Measurements from ENCODE around the gene PTPRJ. TPM values are rescaled to one million over a fixed set of nuclear protein-coding genes. Genes with fewer than 3 reads are reported as not detected.
A peak's percentile ranks its signal among the peaks of the same experiment; 100 is the strongest.

PTPRJ gene
- total RNA-seq, 1 donor from 2014 or later, result 6.3 TPM

DNA sequence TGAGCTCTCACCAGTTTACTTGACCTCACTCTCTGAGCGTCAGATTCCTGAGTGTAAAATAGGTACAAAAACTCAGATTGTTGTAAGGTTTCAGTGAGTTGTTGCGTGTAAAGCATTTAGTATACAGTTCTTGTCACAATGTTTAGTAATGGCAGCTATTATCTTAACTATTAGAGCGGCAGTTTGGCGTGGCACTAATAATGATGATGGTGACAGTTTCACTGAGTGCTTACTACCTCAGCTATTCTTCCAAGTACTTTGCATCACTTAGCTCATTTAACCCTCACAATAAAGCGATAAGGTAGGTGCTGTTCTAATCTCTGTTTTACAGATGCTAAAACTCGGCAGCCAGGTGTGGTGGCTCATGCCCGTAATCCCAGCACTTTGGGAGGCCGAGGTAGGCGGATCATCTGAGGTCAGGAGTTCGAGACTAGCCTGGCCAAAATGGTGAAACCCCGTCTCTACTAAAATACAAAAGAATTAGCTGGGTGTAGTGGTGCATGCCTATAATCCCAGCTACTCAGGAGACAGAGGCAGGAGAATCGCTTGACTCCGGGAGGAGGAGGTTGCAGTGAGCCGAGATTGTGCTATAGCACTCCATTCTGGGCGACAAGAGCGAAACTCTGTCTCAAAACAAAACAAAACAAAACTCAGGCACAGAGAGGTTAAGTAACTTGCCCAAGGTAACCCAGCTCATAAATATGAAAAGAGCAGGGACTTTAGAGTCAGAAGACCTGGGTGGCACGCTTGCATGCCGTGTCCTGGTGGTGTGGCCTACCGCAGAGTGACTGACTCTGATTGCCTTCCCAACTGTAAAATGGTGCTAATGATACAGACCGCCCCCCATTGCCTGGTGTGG is 76.2 kb downstream of the PTPRJ start:
- Histone ChIP-seq H3K36me3 (ENCODE audit: control insufficient read depth in 3 of 3, insufficient read depth in 3 of 3, low read length in 3 of 3) (no peaks in the 10 kb centered on the region), H3K27me3 (ENCODE audit: control insufficient read depth in 3 of 3, insufficient read depth in 3 of 3, low read length in 3 of 3) (no peaks in the 10 kb centered on the region), H3K4me3 (ENCODE audit: low read length in 3 of 3) (no peak overlapping the region), H3K9ac (ENCODE audit: low read depth in 1 of 3, low read length in 3 of 3) (no peak overlapping the region), H3K27ac (ENCODE audit: low read depth, low read length) (no peak overlapping the region), H3K9me3 (ENCODE audit: control insufficient read depth in 3 of 3, low read length in 3 of 3) (no peaks in the 10 kb centered on the region), H3K4me1 (ENCODE audit: control insufficient read depth in 3 of 3, insufficient read depth in 3 of 3, low read length in 3 of 3) (peaks cover 3 to 7% (median 3%) of the 10 kb centered on the region in 3 donors)

DNA sequence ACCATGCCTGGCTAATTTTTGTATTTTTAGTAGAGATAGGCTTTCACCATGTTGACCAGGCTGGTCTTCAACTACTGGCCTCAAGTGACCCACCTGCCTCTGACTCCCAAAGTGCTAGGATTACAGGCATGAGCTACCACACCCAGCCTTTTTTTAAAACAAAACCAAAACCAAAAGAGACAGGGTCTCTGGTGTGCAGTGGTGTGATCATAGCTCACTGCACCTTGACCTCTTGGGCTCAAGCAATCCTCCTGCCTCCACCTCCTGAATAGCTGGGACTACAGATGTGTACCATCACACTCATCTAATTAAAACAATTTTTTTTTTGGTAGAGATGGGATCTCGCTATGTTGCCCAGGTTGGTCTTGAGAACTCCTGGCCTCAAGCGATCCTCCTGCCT is 77.7 kb downstream of the PTPRJ start:
- Histone ChIP-seq H3K4me1 (ENCODE audit: control insufficient read depth in 3 of 3, insufficient read depth in 3 of 3, low read length in 3 of 3) (peaks cover 3 to 6% (median 3%) of the 10 kb centered on the region in 3 donors), H3K9ac (ENCODE audit: low read depth in 1 of 3, low read length in 3 of 3) (no peak overlapping the region), H3K27me3 (ENCODE audit: control insufficient read depth in 3 of 3, insufficient read depth in 3 of 3, low read length in 3 of 3) (no peaks in the 10 kb centered on the region), H3K36me3 (ENCODE audit: control insufficient read depth in 3 of 3, insufficient read depth in 3 of 3, low read length in 3 of 3) (no peaks in the 10 kb centered on the region), H3K27ac (ENCODE audit: low read depth, low read length) (no peak overlapping the region), H3K4me3 (ENCODE audit: low read length in 3 of 3) (no peak overlapping the region), H3K9me3 (ENCODE audit: control insufficient read depth in 3 of 3, low read length in 3 of 3) (no peaks in the 10 kb centered on the region)

DNA sequence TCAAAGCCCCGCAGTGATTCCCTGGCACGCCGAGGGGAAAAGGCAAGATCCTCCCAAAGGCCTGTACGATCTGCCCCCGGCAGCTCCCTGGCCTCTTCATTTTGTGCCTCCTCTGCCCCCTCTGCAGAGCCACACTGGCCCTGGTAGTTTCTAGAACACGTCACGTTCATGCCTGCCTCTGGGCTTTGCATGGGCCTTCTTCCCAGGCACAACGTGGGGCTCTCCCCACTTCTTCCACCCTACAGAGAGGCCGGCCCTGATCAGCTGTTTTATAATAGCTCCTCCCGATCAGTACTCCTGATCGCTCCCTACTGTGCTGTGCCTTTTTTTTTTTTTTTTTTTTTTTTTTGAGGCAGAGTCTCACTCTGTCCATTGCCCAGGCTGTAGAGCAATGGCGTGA is 78.4 kb downstream of the PTPRJ start:
- no peak overlapping the region for H3K27ac ChIP-seq (ENCODE audit: low read depth, low read length)
- peaks cover 8 to 11% (median 10%) of the 10 kb centered on the region in 3 donors for H3K4me1 ChIP-seq (ENCODE audit: control insufficient read depth in 3 of 3, insufficient read depth in 3 of 3, low read length in 3 of 3)
- no peaks in the 10 kb centered on the region for H3K9me3 ChIP-seq (ENCODE audit: control insufficient read depth in 3 of 3, low read length in 3 of 3)

DNA sequence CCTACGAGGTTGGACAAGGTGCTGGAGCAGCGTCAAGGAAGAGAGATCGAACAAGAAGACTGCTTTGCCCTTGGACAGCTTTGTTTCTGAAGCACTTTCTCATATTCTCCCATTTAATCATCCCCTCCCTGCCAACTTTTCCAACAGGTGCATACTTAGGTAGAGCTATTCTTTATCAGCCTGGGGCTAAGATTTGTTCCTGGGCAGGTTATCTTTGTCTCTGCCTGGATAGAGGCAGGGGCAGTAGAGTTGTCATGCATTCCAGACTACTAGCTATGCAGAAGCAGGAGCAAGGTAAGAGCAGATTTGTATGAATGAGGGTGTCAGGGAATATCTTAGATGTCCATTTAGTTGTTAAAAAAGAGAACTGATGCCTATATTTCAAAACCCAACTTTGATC is 82.3 kb downstream of the PTPRJ start:
- H3K27ac ChIP-seq (ENCODE audit: low read depth, low read length), result no peak overlapping the region
- H3K36me3 ChIP-seq (ENCODE audit: control insufficient read depth in 3 of 3, insufficient read depth in 3 of 3, low read length in 3 of 3), result no peaks in the 10 kb centered on the region
- H3K27me3 ChIP-seq (ENCODE audit: control insufficient read depth in 3 of 3, insufficient read depth in 3 of 3, low read length in 3 of 3), result no peaks in the 10 kb centered on the region
- no peak overlapping the region for H3K4me3 ChIP-seq (ENCODE audit: low read length in 3 of 3)
- H3K9ac ChIP-seq (ENCODE audit: low read depth in 1 of 3, low read length in 3 of 3), result no peak overlapping the region
- H3K9me3 ChIP-seq (ENCODE audit: control insufficient read depth in 3 of 3, low read length in 3 of 3), result no peaks in the 10 kb centered on the region
- H3K4me1 ChIP-seq (ENCODE audit: control insufficient read depth in 3 of 3, insufficient read depth in 3 of 3, low read length in 3 of 3), result peaks cover 13 to 22% (median 17%) of the 10 kb centered on the region in 3 donors

More for the DNA sequence above, 78.4 kb downstream of the PTPRJ start:
- H3K4me3 ChIP-seq (ENCODE audit: low read length in 3 of 3), result no peak overlapping the region
- H3K27me3 ChIP-seq (ENCODE audit: control insufficient read depth in 3 of 3, insufficient read depth in 3 of 3, low read length in 3 of 3), result no peaks in the 10 kb centered on the region
- H3K36me3 ChIP-seq (ENCODE audit: control insufficient read depth in 3 of 3, insufficient read depth in 3 of 3, low read length in 3 of 3), result no peaks in the 10 kb centered on the region
- H3K9ac ChIP-seq (ENCODE audit: low read depth in 1 of 3, low read length in 3 of 3), result no peak overlapping the region

DNA sequence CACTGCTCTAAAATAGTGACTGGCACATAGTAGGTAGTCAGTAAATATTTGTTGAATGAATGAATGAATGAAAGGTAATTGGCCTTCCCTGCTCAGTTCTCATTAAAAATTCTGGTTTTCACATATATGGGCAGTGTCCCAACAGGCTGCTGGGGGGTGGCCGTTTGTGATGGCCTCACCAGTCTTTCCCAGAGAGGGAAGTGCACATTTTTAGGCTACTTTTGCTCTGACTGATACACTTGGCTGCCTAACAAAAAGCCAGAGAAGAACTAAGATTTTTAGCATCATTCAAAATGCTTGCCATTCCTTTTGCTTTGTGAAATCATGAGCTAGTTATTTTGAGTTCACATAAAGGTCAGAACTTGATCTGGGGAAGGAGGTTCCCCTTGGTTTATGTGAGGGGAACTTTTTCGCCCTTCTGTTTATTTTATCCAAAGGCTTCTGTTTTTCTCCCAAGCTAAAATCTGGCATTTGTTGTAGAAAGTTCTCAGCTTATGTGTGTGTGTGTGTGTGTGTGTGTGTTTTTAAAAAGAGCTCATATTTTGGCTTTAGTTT is 83.1 kb downstream of the PTPRJ start:
- Histone ChIP-seq H3K27me3 (ENCODE audit: control insufficient read depth in 3 of 3, insufficient read depth in 3 of 3, low read length in 3 of 3) (no peaks in the 10 kb centered on the region), H3K4me1 (ENCODE audit: control insufficient read depth in 3 of 3, insufficient read depth in 3 of 3, low read length in 3 of 3) (peaks cover 13 to 23% (median 17%) of the 10 kb centered on the region in 3 donors), H3K27ac (ENCODE audit: low read depth, low read length) (peak overlapping the region; percentile 55), H3K9ac (ENCODE audit: low read depth in 1 of 3, low read length in 3 of 3) (peak overlapping the region in 1 of 3 donors; percentile 66), H3K9me3 (ENCODE audit: control insufficient read depth in 3 of 3, low read length in 3 of 3) (no peaks in the 10 kb centered on the region), H3K4me3 (ENCODE audit: low read length in 3 of 3) (no peak overlapping the region), H3K36me3 (ENCODE audit: control insufficient read depth in 3 of 3, insufficient read depth in 3 of 3, low read length in 3 of 3) (no peaks in the 10 kb centered on the region)

DNA sequence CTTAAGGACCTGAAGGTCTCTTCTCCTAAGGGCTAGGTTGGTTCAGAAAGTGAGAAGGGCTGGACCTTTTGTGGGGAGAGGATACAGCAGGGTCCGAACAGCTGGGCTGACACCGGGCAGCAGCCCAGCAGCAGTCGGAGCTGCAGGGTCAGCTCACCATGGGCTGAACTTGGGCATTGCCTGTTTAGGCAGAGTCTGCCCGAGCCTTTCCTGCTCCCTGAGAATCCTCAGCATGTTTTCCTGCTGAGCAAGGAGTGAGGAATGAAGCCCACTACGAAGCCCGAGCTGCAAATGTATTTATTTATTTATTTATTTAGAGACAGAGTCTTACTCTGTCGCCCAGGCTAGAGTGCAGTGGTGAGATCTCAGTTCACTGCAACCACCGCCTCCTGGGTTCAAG is 83.9 kb downstream of the PTPRJ start:
- H3K4me1 ChIP-seq (ENCODE audit: control insufficient read depth in 3 of 3, insufficient read depth in 3 of 3, low read length in 3 of 3), result peaks cover 13 to 23% (median 17%) of the 10 kb centered on the region in 3 donors
- no peak overlapping the region for H3K4me3 ChIP-seq (ENCODE audit: low read length in 3 of 3)
- no peaks in the 10 kb centered on the region for H3K27me3 ChIP-seq (ENCODE audit: control insufficient read depth in 3 of 3, insufficient read depth in 3 of 3, low read length in 3 of 3)
- peak overlapping the region; percentile 55 for H3K27ac ChIP-seq (ENCODE audit: low read depth, low read length)
- H3K9ac ChIP-seq (ENCODE audit: low read depth in 1 of 3, low read length in 3 of 3), result peak overlapping the region in 2 of 3 donors; percentile 14 to 66
- H3K36me3 ChIP-seq (ENCODE audit: control insufficient read depth in 3 of 3, insufficient read depth in 3 of 3, low read length in 3 of 3), result no peaks in the 10 kb centered on the region
- H3K9me3 ChIP-seq (ENCODE audit: control insufficient read depth in 3 of 3, low read length in 3 of 3), result no peaks in the 10 kb centered on the region

DNA sequence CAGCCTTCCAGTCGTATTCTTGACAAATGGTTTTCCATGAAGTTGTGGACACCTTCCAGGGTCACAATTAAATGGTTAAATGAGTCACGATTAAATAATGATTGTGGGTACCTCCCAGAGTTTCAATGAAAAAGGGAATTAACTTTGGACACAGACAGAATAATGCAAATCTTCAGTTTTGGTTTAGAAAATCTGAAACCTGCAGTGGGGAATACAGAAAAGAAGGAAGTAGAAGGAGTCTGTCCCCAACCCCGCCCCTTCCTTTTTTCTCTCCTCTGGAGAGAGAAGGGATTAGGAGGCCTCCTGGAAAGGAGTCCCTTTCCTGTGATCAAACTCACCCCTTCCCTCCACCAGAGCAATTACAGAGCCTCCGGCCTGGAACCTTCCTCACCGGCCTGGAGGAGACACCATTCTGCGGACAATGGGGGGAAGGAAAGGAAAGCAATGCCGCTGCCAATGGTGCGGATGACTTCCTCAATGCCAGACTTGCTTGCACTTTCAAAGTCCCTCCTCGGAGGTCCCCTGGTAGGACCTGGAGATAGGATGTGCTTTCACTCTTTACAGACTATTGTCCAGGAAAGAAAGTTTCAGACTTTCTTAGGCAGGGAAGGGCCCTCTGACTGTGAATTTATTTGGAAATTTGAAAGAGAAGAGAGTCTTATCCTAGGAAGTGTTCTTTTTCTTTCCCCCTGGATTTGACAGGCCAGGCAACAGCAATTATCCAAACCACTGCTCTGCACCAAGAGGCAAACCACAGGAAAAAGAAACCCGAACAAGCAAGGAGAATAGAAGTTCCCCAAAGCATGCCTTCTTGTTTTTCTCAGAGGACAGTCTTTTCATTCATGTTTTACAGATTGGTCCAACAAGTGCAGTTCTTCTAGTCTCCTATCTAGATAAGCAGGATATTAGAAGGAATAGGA is 86.8 kb downstream of the PTPRJ start:
- Histone ChIP-seq H3K27ac (ENCODE audit: low read depth, low read length) (no peak overlapping the region), H3K9ac (ENCODE audit: low read depth in 1 of 3, low read length in 3 of 3) (no peak overlapping the region), H3K4me3 (ENCODE audit: low read length in 3 of 3) (peak overlapping the region in 1 of 3 donors; percentile 23), H3K9me3 (ENCODE audit: control insufficient read depth in 3 of 3, low read length in 3 of 3) (no peaks in the 10 kb centered on the region), H3K36me3 (ENCODE audit: control insufficient read depth in 3 of 3, insufficient read depth in 3 of 3, low read length in 3 of 3) (no peaks in the 10 kb centered on the region), H3K27me3 (ENCODE audit: control insufficient read depth in 3 of 3, insufficient read depth in 3 of 3, low read length in 3 of 3) (no peaks in the 10 kb centered on the region), H3K4me1 (ENCODE audit: control insufficient read depth in 3 of 3, insufficient read depth in 3 of 3, low read length in 3 of 3) (peaks cover 10 to 23% (median 13%) of the 10 kb centered on the region in 3 donors)

DNA sequence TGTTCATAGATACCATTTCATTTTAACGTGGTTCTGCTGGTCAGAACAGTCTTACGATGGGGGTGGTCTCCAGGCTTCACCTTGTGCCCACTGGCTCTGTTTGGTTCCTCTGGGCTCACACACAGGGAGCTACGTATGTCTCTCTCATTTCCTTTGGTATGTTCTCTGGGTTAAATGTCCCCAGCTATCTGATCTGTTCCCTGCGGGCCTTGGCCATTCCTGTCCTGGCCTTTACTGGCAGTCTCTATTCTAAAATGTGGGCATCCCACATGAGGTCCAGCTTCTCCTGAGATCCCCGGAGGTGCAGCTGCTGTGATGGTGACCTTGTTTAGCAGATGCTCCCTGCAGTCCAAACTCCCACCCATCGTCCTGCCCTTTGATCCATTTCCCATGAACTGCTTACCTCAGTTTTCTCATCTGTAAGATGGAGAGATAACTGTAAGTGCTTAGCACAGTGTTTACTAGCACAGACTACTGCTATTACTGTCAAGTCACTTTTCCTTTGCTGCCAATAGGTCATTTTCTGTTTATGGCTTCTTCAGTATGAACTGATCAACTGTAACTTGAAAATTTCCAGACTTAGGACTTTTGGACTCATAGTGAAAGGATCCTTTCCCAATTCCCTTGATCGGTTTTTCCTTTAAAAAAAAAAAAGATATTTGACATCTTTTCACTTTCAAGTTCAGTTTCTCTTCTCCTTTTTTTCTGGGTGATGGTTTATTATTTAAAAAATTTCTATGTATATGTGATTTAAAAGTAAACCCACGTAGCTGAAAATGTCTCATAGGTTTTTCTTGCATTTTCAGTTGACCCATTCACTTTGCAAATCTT is 92.9 kb downstream of the PTPRJ start:
- Histone ChIP-seq H3K36me3 (ENCODE audit: control insufficient read depth in 3 of 3, insufficient read depth in 3 of 3, low read length in 3 of 3) (no peaks in the 10 kb centered on the region), H3K4me1 (ENCODE audit: control insufficient read depth in 3 of 3, insufficient read depth in 3 of 3, low read length in 3 of 3) (no peaks in the 10 kb centered on the region), H3K27ac (ENCODE audit: low read depth, low read length) (no peak overlapping the region), H3K9me3 (ENCODE audit: control insufficient read depth in 3 of 3, low read length in 3 of 3) (no peaks in the 10 kb centered on the region), H3K27me3 (ENCODE audit: control insufficient read depth in 3 of 3, insufficient read depth in 3 of 3, low read length in 3 of 3) (no peaks in the 10 kb centered on the region), H3K9ac (ENCODE audit: low read depth in 1 of 3, low read length in 3 of 3) (no peak overlapping the region), H3K4me3 (ENCODE audit: low read length in 3 of 3) (no peak overlapping the region)

DNA sequence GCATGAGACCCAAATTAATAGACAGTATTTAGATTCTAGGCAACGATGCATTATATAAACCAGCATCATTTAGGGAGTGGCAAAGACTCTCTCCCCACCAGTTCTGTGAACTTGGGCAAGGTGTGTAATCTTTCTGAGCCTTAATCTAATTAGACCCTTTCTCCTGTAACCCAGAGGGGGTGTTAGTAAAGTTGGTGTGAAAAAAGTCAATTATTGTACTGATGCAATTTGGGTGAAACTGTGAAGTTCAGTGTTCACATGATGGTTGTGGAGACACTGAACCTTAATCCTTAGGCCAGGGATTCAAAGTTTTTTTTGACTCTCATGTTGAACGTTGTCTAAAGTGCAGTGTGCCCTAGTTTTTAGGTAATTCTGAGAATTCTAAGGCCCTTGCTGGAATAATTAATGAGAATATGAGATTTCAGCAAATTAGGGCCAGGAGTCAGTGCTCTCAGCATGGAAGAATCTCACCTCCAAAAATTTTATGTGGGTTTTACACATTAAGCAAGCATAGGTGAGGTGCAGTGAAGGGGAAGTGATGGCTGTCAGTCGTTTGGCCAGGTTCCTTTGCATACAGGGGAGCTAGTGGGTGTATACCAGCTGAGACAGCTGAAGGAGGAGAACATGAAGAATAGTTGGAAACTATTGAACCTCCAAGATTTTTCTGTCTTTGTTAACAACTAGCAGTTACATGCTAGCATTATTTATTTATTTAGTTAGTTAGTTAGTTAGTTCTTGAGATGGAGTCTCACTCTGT is 94.2 kb downstream of the PTPRJ start:
- H3K9me3 ChIP-seq (ENCODE audit: control insufficient read depth in 3 of 3, low read length in 3 of 3), result no peaks in the 10 kb centered on the region
- H3K27ac ChIP-seq (ENCODE audit: low read depth, low read length), result no peak overlapping the region
- H3K36me3 ChIP-seq (ENCODE audit: control insufficient read depth in 3 of 3, insufficient read depth in 3 of 3, low read length in 3 of 3), result no peaks in the 10 kb centered on the region
- peaks cover 0 to 6% (median 0%) of the 10 kb centered on the region in 3 donors for H3K4me1 ChIP-seq (ENCODE audit: control insufficient read depth in 3 of 3, insufficient read depth in 3 of 3, low read length in 3 of 3)
- no peak overlapping the region for H3K9ac ChIP-seq (ENCODE audit: low read depth in 1 of 3, low read length in 3 of 3)
- H3K4me3 ChIP-seq (ENCODE audit: low read length in 3 of 3), result no peak overlapping the region
- H3K27me3 ChIP-seq (ENCODE audit: control insufficient read depth in 3 of 3, insufficient read depth in 3 of 3, low read length in 3 of 3), result no peaks in the 10 kb centered on the region
